Esophagus muscularis mucosa (tissue), 4 donors: Measurements from ENCODE around the gene CPED1. TPM values are rescaled to one million over a fixed set of nuclear protein-coding genes. Genes with fewer than 3 reads are reported as not detected.

Experiments
- DNase-seq: peaks from one replicate; pipeline ENCODE4 v3.0.0-alpha.2; 2017; ENCODE audit errors: extremely low spot score
- H3K27ac ChIP-seq, 4 donors: fragments of 200-600 bp; sonication (generic); replicated peaks in 1 of 4; 1 replicate in 3 of 4; 2 replicates in 1 of 4; pipeline ENCODE4 v1.5.1; 2016 to 2019; ENCODE audit warnings: mild to moderate bottlenecking in 1 of 4
- H3K27me3 ChIP-seq, 4 donors: fragments of 200-600 bp; sonication (generic); one replicate each; pipeline versions ENCODE4 v1.5.1 to v1.6.0; 2016 to 2019
- H3K36me3 ChIP-seq, 4 donors: fragments of 200-600 bp; sonication (generic); one replicate each; pipeline ENCODE4 v1.5.1; 2016 to 2019
- H3K4me1 ChIP-seq, 4 donors: fragments of 200-600 bp; sonication (generic); one replicate each; pipeline ENCODE4 v1.5.1; 2016 to 2019
- H3K4me3 ChIP-seq, 4 donors: fragments of 200-600 bp; sonication (generic); 1 replicate in 2 of 4; 2 replicates in 2 of 4; pipeline ENCODE4 v1.5.1; 2016 to 2019; ENCODE audit warnings: mild to moderate bottlenecking in 4 of 4, moderate library complexity in 1 of 4
- H3K9me3 ChIP-seq, 4 donors: fragments of 200-600 bp; sonication (generic); 1 replicate in 3 of 4; 2 replicates in 1 of 4; pipeline ENCODE4 v1.5.1; 2016 to 2019
- CTCF ChIP-seq, 3 experiments: fragments of 200-600 bp in 2 of 3; fragments of 450-650 bp in 1 of 3; sonication (generic) in 2 of 3; IDR thresholded peaks; one replicate each; pipeline ENCODE4 v1.5.1; 2017 to 2019; ENCODE audit warnings: antibody characterized with exemption in 3 of 3, mild to moderate bottlenecking in 2 of 3, moderate library complexity in 1 of 3
- EP300 ChIP-seq: sonication (generic); formaldehyde crosslinking; IDR thresholded peaks from one replicate; pipeline ENCODE4 v1.6.1; 2017; ENCODE audit warnings: antibody characterized with exemption
- POLR2A ChIP-seq: fragments of 450-650 bp; IDR thresholded peaks from one replicate; pipeline ENCODE4 v1.6.1; 2017; ENCODE audit warnings: antibody characterized with exemption, moderate library complexity, mild to moderate bottlenecking, low read depth
- POLR2AphosphoS5 ChIP-seq, 2 donors: sonication (generic); formaldehyde crosslinking; IDR thresholded peaks; one replicate each; pipeline ENCODE4 v1.6.1; 2017; ENCODE audit warnings: antibody characterized with exemption in 2 of 2
- WGBS: methylation state at CpG from one replicate; pipeline ENCODE4 v1.1.5; 2018; 5-methylcytosine and 5-hydroxymethylcytosine counted together
- intact Hi-C: fragments of 100-400 bp; cut with DNase I; formaldehyde crosslinking; loops from one replicate; pipeline ENCODE4 v1.15.1; 2023
- total RNA-seq, 4 donors: library from RNA; depleted of rRNA; stranded (reverse); fragments of >200 nt; gene quantifications; one replicate each; pipeline versions ENCODE4 v1.1.0 to v1.2.1, GENCODE V29; 2016

Gene CPED1
- total RNA-seq, 4 donors from 2014 or later: 28.1 to 81.8 (median 32.0) TPM

- DNase-seq: no peak
- H3K27me3 ChIP-seq: no peaks in the 10 kb centered on the region
- H3K36me3 ChIP-seq: no peaks in the 10 kb centered on the region
- no peak for TF ChIP-seq CTCF (IDR thresholded peaks at IDR 0.05)
- no peak for TF ChIP-seq POLR2A
- TF ChIP-seq EP300: no peak
- no peak for TF ChIP-seq POLR2AphosphoS5 (IDR thresholded peaks at IDR 0.05)
- intact Hi-C loops: no loop called here
- H3K4me3 ChIP-seq: no peak overlapping the region
- H3K27ac ChIP-seq: no peak overlapping the region
- no peaks in the 10 kb centered on the region for H3K9me3 ChIP-seq
- WGBS: 96% methylated on average over 3 of the region's 3 CpGs
- peaks cover 0 to 13% (median 12%) of the 10 kb centered on the region in 4 donors for H3K4me1 ChIP-seq
These were observed 4.1 kb upstream of the CPED1 start for GRCh38 chr7:120984406-120984805.

DNA sequence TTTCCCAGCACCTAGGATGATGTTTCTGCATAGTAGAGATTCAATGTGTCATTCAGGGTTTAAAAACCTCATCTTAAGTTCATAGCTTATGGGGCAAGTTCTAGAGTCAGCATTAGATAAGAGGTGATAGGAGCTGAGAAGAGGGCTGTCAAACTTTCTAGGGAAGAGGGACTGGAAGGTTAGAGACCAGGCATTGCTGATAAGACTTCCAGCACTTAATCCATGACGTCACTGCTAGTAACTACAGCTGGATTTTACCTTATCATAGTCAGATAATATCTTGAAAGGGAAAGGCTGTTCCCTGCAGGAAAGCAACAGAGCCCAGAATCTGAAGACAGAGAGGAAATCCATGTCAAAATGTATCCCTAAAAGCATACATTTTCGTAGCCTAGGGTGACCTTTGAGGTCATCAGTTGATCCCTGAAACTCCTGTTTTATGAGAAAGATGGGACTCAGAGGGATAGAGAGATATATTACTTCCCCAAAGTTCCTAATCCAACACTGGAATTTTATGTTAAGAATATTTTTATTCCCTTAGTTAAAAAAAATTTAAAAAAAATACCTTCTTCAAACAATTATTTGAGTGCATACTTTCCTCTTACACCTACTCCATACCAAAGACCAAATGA is 3.3 kb upstream of the CPED1 start:
- Histone ChIP-seq H3K9me3 (no peaks in the 10 kb centered on the region), H3K4me1 (peaks cover 0 to 22% (median 20%) of the 10 kb centered on the region in 4 donors), H3K27ac (no peak overlapping the region), H3K27me3 (no peaks in the 10 kb centered on the region), H3K36me3 (no peaks in the 10 kb centered on the region), H3K4me3 (no peak overlapping the region)
- no peak for TF ChIP-seq CTCF (IDR thresholded peaks at IDR 0.05)
- no peak for TF ChIP-seq EP300
- no peak for TF ChIP-seq POLR2A
- TF ChIP-seq POLR2AphosphoS5 (IDR thresholded peaks at IDR 0.05): no peak
- WGBS: 45% methylated on average over 2 of the region's 2 CpGs
- intact Hi-C loops: loop anchor here (5.0 kb wide), 1 partner anchor 33 kb away; the partner anchor contains the start of gene ING3
- no peak for DNase-seq

GRCh38 chr7:120985839-120986238 is 2.7 kb upstream of the CPED1 start:
- intact Hi-C loops: loop anchor here (2.0 to 5.0 kb wide), 2 partner anchors 34 to 123 kb away; partner anchors contain the start of gene ING3
- peaks cover 0 to 28% (median 26%) of the 10 kb centered on the region in 4 donors for H3K4me1 ChIP-seq

GRCh38 chr7:120986650-120987049 is 1.9 kb upstream of the CPED1 start:
- 86% methylated on average over 2 of the region's 2 CpGs for WGBS
- H3K4me1 ChIP-seq: peaks cover 0 to 36% (median 34%) of the 10 kb centered on the region in 4 donors
- H3K9me3 ChIP-seq: no peaks in the 10 kb centered on the region
- no peaks in the 10 kb centered on the region for H3K36me3 ChIP-seq
- H3K27ac ChIP-seq: no peak overlapping the region
- TF ChIP-seq EP300 (no peak), POLR2A (no peak), POLR2AphosphoS5 (IDR thresholded peaks at IDR 0.05) (no peak), CTCF (IDR thresholded peaks at IDR 0.05) (no peak)
- intact Hi-C loops: loop anchor here (2.0 to 5.0 kb wide), 2 partner anchors 34 to 122 kb away; partner anchors contain the start of gene ING3
- H3K4me3 ChIP-seq: no peak overlapping the region
- no peak for DNase-seq
- no peaks in the 10 kb centered on the region for H3K27me3 ChIP-seq

More at GRCh38 chr7:120985839-120986238, 2.7 kb upstream of the CPED1 start:
- H3K9me3 ChIP-seq: no peaks in the 10 kb centered on the region
- H3K27me3 ChIP-seq: no peaks in the 10 kb centered on the region
- H3K4me3 ChIP-seq: no peak overlapping the region
- no peak overlapping the region for H3K27ac ChIP-seq
- DNase-seq: no peak
- no peaks in the 10 kb centered on the region for H3K36me3 ChIP-seq
- WGBS: 84% methylated on average over 2 of the region's 2 CpGs
- TF ChIP-seq CTCF (IDR thresholded peaks at IDR 0.05) (no peak), EP300 (no peak), POLR2A (no peak), POLR2AphosphoS5 (IDR thresholded peaks at IDR 0.05) (no peak)

DNA sequence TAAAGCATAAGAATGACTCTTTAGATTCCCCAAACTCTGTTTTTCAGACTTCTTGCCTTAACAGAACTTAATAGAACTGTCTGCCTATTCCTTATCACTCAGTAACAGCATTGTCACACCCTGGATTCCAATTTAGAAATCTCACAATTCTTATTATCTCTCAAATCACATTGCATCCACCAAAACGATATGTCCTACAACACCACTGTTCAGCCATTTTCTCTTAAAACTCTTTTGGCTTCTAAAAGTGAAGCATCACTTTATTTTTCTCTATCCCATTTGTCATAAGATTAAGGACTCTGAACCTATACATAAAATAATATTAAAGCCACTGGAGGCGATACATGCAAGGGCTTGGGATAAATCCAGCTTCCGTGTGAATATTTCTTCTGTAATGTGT is 1.2 kb upstream of the CPED1 start:
- no peaks in the 10 kb centered on the region for H3K27me3 ChIP-seq
- intact Hi-C loops: loop anchor here (2.0 to 5.0 kb wide), 2 partner anchors 35 to 122 kb away; partner anchors contain the start of gene ING3
- peaks cover 0 to 42% (median 40%) of the 10 kb centered on the region in 4 donors for H3K4me1 ChIP-seq
- peak overlapping the region in 3 of 4 donors; percentile 56 to 61 (median 58) for H3K4me3 ChIP-seq
- TF ChIP-seq POLR2AphosphoS5 (IDR thresholded peaks at IDR 0.05) (no peak), POLR2A (no peak), EP300 (no peak)
- DNase-seq: no peak
- WGBS: 3% methylated on average over 3 of the region's 3 CpGs
- H3K36me3 ChIP-seq: no peaks in the 10 kb centered on the region
- H3K27ac ChIP-seq: peak overlapping the region; percentile 85 to 87 (median 86)
- no peaks in the 10 kb centered on the region for H3K9me3 ChIP-seq
